ENCODE measurements around the gene LSAMP.

Gene LSAMP

DNA sequence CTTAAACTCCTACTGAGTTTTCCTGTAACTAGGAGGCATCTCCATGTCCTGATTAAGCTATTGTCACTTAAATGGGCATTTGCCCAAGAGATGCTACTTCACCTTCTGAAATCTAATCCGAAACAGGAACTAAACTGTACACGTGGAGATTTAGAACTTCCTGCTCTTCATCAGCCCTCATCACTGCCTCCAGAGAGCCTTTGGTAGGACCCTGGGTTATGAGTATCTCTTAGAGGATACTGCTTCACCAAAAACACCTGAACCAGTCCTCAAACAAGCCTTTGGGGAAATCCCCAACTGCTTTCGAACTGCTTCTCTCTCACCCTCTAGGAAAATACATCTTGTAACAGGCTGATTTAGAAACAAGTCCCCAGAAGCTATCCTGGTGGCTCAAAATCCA lies 501.7 kb downstream of the LSAMP start:
- DNase-seq (ENCODE audit: low spot score), result no peak
- TF ChIP-seq, protein P1, sequence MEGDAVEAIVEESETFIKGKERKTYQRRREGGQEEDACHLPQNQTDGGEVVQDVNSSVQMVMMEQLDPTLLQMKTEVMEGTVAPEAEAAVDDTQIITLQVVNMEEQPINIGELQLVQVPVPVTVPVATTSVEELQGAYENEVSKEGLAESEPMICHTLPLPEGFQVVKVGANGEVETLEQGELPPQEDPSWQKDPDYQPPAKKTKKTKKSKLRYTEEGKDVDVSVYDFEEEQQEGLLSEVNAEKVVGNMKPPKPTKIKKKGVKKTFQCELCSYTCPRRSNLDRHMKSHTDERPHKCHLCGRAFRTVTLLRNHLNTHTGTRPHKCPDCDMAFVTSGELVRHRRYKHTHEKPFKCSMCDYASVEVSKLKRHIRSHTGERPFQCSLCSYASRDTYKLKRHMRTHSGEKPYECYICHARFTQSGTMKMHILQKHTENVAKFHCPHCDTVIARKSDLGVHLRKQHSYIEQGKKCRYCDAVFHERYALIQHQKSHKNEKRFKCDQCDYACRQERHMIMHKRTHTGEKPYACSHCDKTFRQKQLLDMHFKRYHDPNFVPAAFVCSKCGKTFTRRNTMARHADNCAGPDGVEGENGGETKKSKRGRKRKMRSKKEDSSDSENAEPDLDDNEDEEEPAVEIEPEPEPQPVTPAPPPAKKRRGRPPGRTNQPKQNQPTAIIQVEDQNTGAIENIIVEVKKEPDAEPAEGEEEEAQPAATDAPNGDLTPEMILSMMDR (IDR thresholded peaks at IDR 0.05; ENCODE audit: extremely low read depth, missing control alignments), result no peak

DNA sequence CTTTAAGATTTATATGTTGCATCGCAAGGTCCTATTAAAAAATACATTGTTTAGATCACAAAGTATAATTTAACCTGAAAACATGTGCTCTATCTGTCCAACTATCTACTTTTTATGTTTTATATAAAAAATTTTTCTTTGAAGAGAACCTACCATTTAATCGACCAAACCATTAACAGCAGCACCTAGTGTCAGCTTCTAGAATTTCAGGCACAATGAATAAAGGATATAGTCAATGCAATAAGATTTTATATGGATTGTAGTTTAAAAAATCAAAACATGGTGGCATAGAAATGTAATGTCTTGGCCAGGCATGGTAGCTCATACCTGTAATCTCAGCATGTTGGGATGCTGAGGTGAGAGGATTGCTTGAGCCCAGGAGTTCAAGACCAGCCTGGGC lies 508.2 kb downstream of the LSAMP start:
- TF ChIP-seq, protein P1 (IDR thresholded peaks at IDR 0.05; ENCODE audit: extremely low read depth, missing control alignments), result no peak
- DNase-seq (ENCODE audit: low spot score), result no peak

DNA sequence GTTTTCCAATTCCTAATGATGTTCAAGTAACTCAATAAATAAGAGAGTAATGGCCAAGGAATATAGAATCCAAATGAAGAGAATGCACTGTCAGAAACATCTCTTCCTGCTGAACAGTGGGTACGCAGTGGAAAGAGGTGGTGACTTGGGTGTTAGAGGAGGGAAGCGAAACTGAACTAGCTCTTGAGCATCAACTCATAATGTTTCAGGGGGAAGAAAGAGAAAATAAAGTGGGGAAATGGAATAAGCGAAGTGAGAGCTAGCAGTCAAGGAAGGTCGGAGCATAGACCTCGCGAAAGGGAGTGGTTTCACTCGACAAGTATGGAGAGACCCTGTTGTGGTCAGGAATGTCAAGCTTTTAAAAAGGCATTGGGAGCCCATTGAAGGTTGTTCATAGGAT lies 512.5 kb downstream of the LSAMP start:
- no peak for DNase-seq (ENCODE audit: low spot score)
- TF ChIP-seq, protein P1 (IDR thresholded peaks at IDR 0.05; ENCODE audit: extremely low read depth, missing control alignments), result no peak

DNA sequence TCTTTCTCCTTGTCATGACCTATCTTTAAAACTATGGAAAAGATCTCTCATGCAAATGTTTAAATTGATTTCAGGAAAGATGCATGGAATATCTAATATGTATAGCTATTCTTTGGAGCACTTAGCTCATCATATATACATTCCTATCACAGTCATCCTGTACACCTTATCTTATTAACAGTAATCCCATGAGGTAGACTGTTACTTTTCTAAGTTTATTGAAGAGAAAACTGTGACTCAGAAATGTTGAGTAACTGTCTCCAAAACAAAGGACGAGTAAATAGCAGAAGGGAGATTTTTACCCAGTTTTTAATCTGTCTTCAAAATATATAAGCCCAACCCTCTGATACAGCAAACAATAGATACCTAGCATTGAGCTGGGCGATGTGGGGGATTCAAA lies 513.7 kb downstream of the LSAMP start:
- no peak for DNase-seq (ENCODE audit: low spot score)
- TF ChIP-seq, protein P1 (IDR thresholded peaks at IDR 0.05; ENCODE audit: extremely low read depth, missing control alignments), result no peak

DNA sequence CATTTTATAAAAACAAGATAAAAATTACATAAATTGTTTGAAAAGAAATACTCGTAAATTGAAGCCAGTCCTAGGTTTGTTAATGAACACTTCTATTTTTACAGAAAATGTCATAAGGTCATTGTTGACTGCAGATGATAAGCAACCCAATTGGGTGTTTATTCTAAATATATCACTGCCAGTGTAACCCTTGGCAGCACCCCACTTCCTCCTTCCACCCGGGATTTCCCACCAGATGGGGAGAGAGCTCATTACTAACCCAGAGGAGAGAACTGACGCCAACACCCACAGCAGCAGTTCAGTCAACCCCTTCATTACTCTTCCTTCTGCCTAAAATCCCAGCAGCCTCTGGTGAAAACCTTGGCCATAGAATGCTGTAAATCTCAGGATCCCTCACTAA lies 514.4 kb downstream of the LSAMP start:
- TF ChIP-seq, protein P1 (IDR thresholded peaks at IDR 0.05; ENCODE audit: extremely low read depth, missing control alignments), result no peak

DNA sequence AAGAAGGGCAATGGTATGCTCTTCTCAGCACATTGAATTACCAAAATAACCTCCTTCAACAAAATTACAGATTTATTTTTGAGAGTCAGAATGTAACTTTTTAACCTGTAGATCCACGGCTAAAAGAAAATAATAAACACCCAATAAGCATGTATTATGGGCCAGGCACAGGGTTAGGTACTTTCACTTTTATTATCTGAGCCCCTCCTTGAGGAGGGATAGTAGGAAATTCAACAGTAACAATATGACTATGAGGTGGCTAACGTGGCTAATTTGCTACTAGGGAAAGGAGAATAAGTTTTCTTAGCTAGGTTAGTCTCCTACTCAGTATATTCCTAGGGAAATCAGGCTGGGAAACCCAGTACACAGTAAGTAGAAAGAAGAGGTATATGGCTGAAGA lies 515.1 kb downstream of the LSAMP start:
- no peak for DNase-seq (ENCODE audit: low spot score)
- TF ChIP-seq, protein P1 (IDR thresholded peaks at IDR 0.05; ENCODE audit: extremely low read depth, missing control alignments), result no peak

More for the DNA sequence above, 514.4 kb downstream of the LSAMP start:
- DNase-seq (ENCODE audit: low spot score), result peak; percentile 9

DNA sequence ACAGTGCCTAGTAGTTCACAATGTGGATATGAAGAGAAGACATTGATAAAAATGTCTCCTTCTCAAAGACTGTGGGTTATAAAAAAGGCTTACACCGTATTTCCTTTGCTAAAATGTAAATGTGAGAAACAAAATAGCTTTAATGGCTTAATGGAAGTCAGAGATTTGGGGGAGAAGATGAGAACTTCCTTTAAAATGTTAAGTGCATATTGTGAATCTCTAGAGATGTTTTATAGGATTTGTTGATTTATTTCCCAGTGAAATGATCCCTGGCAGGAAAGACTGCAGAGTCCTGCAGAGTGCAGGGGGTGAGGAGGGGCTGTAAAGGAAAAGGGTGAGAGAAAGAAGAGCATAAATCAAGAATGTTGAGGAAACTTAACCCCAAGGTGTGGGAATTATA lies 516.9 kb downstream of the LSAMP start:
- no peak for DNase-seq (ENCODE audit: low spot score)
- TF ChIP-seq, protein P1 (IDR thresholded peaks at IDR 0.05; ENCODE audit: extremely low read depth, missing control alignments), result no peak

All from GM20000 (cell line).